Right lobe of liver (tissue), 4 donors: Measurements from ENCODE around the gene CIDEA.

Source experiments
- CTCF ChIP-seq, 4 donors: fragments of 200-600 bp in 3 of 4; fragments of 450-650 bp in 1 of 4; IDR thresholded peaks; one replicate each; pipeline versions ENCODE4 v1.5.1 to v1.8.0; 2016 to 2022; ENCODE audit warnings: antibody characterized with exemption in 4 of 4, mild to moderate bottlenecking in 2 of 4
- POLR2A ChIP-seq: fragments of 450-650 bp; IDR thresholded peaks from one replicate; pipeline ENCODE4 v1.6.1; 2017; ENCODE audit warnings: antibody characterized with exemption, mild to moderate bottlenecking
- donor health status: DM: no; HTN: no; CAD: no.
- donor health status: DM: no; HTN: no; CAD: no.
- donor health status: DM: no; HTN: yes; CAD: no.

GRCh38 chr18:12253663-12254135, 462 bp upstream of the CIDEA start:
- TF ChIP-seq POLR2A: no peak
- TF ChIP-seq CTCF (IDR thresholded peaks at IDR 0.05): no peak
